ENCODE results near the gene PARP12.

DNA sequence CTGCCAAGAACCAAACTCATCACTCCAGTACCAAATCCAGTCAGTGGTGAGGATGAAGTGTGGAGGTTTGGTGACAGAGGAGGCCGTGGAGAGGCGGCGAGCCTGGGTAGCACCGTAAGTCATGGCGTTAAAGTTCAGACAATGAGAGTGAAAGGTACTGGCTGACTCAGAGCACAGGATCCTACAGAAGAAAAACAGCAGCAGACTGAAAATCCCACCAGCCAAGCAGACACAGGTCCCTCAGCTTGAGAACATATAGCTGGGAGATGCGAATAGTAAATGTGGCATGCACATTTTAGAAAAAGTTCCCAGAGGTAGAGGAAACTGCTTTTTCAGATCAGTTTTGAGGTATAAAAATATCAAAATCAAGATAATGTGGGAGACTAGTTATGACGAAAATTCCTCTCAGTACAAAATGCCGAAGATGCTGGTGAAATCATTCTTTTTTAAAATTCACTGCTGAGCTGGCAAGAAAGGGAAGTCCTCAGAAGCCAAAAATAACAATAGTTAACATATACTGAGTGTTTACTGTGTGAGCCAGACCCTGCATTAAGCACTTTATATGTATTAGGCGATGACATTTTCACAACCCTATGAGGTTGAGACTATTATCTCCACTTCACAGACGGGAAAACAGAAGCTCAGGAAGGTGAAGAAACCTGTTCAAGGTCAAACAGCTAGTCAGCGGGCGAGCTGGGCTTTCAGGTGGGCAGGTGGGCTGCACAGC lies 20.9 kb downstream of the PARP12 start:
- TF ChIP-seq CREB1 (IDR thresholded peaks at IDR 0.05), result no peak
- no peak for TF ChIP-seq CREB1 (CRISPR knock-in tag; IDR thresholded peaks at IDR 0.05)
- TF ChIP-seq EP300 (IDR thresholded peaks at IDR 0.05; ENCODE audit: low read length), result no peak
- no peak for TF ChIP-seq POLR2A (conservative IDR thresholded peaks at IDR 0.05)
- TF ChIP-seq, protein P1, sequence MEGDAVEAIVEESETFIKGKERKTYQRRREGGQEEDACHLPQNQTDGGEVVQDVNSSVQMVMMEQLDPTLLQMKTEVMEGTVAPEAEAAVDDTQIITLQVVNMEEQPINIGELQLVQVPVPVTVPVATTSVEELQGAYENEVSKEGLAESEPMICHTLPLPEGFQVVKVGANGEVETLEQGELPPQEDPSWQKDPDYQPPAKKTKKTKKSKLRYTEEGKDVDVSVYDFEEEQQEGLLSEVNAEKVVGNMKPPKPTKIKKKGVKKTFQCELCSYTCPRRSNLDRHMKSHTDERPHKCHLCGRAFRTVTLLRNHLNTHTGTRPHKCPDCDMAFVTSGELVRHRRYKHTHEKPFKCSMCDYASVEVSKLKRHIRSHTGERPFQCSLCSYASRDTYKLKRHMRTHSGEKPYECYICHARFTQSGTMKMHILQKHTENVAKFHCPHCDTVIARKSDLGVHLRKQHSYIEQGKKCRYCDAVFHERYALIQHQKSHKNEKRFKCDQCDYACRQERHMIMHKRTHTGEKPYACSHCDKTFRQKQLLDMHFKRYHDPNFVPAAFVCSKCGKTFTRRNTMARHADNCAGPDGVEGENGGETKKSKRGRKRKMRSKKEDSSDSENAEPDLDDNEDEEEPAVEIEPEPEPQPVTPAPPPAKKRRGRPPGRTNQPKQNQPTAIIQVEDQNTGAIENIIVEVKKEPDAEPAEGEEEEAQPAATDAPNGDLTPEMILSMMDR (IDR thresholded peaks at IDR 0.05 in 2 of 3, conservative IDR thresholded peaks at IDR 0.05 in 1 of 3; ENCODE audit: insufficient read depth in 2 of 3, low read depth in 1 of 3, low read length in 3 of 3), result no peak
- no peak for TF ChIP-seq ADNP (tag; IDR thresholded peaks at IDR 0.05)
- TF ChIP-seq SIX5 (IDR thresholded peaks at IDR 0.05; ENCODE audit: borderline replicate concordance in 1 of 2, insufficient read depth in 1 of 2, low read depth in 1 of 2, low read length in 2 of 2), result no peak
- TF ChIP-seq MCM3 (IDR thresholded peaks at IDR 0.05), result no peak
- TF ChIP-seq, protein P2, sequence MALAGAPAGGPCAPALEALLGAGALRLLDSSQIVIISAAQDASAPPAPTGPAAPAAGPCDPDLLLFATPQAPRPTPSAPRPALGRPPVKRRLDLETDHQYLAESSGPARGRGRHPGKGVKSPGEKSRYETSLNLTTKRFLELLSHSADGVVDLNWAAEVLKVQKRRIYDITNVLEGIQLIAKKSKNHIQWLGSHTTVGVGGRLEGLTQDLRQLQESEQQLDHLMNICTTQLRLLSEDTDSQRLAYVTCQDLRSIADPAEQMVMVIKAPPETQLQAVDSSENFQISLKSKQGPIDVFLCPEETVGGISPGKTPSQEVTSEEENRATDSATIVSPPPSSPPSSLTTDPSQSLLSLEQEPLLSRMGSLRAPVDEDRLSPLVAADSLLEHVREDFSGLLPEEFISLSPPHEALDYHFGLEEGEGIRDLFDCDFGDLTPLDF (CRISPR knock-in tag; IDR thresholded peaks at IDR 0.05), result no peak
- TF ChIP-seq, protein P3, sequence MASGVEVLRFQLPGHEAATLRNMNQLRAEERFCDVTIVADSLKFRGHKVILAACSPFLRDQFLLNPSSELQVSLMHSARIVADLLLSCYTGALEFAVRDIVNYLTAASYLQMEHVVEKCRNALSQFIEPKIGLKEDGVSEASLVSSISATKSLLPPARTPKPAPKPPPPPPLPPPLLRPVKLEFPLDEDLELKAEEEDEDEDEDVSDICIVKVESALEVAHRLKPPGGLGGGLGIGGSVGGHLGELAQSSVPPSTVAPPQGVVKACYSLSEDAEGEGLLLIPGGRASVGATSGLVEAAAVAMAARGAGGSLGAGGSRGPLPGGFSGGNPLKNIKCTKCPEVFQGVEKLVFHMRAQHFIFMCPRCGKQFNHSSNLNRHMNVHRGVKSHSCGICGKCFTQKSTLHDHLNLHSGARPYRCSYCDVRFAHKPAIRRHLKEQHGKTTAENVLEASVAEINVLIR (CRISPR knock-in tag; IDR thresholded peaks at IDR 0.05), result no peak
- TF ChIP-seq ETV6 (IDR thresholded peaks at IDR 0.05; ENCODE audit: borderline replicate concordance in 1 of 2, low read depth in 2 of 2, low read length in 1 of 2), result no peak
- TF ChIP-seq ETV6 (CRISPR knock-in tag; IDR thresholded peaks at IDR 0.05; ENCODE audit: borderline replicate concordance), result no peak

All from K562 (cell line).